ENCODE data around the gene AMOT. TPM values are rescaled to one million over a fixed set of nuclear protein-coding genes. Genes with fewer than 3 reads are reported as not detected.

The AMOT gene
- total RNA-seq, 1 experiment from 2014 or later: 4.0 TPM

DNA sequence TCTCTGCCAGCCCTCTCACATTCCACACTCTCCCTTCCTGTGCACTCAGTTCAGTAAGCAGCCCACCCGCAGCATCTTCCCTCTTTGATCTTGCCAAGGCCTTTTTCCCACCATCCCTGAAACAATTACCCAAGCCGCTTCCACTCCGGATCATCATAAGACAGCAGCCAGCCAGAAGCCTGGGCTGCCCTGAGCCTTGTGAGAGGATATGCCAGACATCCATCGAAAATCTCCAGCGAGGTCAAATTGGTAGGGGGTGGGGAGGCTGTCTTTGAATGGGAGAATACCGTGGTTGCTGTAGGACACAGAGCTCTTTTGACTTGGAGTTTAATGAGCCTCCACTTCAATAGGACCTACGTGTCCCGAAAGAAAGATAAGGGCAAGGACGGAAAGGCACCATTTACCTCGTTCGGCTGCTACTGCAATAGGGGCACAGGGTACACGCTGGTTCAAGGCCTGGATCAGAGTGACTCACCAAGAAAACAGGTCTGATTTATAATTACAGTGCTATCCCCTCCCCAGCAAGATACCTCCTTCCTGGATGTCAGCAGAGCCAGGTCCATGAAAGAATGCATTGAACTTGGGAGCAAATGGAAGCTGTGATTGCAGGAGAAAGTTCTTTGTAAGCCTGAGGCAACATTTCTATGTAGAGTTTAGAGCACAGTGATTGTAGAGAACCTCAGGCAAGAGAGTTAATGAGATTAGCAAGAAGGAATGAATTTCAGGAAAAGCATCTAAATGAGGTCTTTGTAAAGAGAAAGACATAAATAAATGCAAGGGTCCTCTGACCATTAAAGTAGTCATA lies 39.5 kb downstream of the AMOT start:
- ChIA-PET POLR2A (no interaction called here), CTCF (no interaction called here)
- in situ Hi-C loops (cut with HindIII; ENCODE audit: low pct_unique_long_range_greater_than_20kb, low sequenced_read_pairs) (no loop called here), intact Hi-C loops (cut with micrococcal nuclease; ENCODE audit: unreplicated experiment) (no loop called here)
- no peaks in the 10 kb centered on the region for H3K27me3 ChIP-seq (ENCODE audit: control insufficient read depth, insufficient read depth, low read length)
- BruUV-seq (replicated peaks): no TSS peak
- H3K4me1 ChIP-seq (ENCODE audit: control insufficient read depth, insufficient read depth, low read length): no peaks in the 10 kb centered on the region
- no peaks in the 10 kb centered on the region for H3K9me3 ChIP-seq (ENCODE audit: control insufficient read depth, insufficient read depth, low read depth, low read length)
- TF ChIP-seq SIN3A (IDR thresholded peaks at IDR 0.05; ENCODE audit: borderline replicate concordance, insufficient read depth, low read depth, low read length): no peak
- no peak for TF ChIP-seq TCF7L2 (IDR thresholded peaks at IDR 0.05; ENCODE audit: low read depth, low read length)
- TF ChIP-seq POLR2AphosphoS5 (IDR thresholded peaks at IDR 0.05; ENCODE audit: low read depth, low read length): no peak
- TF ChIP-seq, protein P1, sequence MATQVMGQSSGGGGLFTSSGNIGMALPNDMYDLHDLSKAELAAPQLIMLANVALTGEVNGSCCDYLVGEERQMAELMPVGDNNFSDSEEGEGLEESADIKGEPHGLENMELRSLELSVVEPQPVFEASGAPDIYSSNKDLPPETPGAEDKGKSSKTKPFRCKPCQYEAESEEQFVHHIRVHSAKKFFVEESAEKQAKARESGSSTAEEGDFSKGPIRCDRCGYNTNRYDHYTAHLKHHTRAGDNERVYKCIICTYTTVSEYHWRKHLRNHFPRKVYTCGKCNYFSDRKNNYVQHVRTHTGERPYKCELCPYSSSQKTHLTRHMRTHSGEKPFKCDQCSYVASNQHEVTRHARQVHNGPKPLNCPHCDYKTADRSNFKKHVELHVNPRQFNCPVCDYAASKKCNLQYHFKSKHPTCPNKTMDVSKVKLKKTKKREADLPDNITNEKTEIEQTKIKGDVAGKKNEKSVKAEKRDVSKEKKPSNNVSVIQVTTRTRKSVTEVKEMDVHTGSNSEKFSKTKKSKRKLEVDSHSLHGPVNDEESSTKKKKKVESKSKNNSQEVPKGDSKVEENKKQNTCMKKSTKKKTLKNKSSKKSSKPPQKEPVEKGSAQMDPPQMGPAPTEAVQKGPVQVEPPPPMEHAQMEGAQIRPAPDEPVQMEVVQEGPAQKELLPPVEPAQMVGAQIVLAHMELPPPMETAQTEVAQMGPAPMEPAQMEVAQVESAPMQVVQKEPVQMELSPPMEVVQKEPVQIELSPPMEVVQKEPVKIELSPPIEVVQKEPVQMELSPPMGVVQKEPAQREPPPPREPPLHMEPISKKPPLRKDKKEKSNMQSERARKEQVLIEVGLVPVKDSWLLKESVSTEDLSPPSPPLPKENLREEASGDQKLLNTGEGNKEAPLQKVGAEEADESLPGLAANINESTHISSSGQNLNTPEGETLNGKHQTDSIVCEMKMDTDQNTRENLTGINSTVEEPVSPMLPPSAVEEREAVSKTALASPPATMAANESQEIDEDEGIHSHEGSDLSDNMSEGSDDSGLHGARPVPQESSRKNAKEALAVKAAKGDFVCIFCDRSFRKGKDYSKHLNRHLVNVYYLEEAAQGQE (IDR thresholded peaks at IDR 0.05; ENCODE audit: insufficient read depth in 1 of 2, low read depth in 2 of 2, low read length in 1 of 2): no peak
- TF ChIP-seq, protein P2, sequence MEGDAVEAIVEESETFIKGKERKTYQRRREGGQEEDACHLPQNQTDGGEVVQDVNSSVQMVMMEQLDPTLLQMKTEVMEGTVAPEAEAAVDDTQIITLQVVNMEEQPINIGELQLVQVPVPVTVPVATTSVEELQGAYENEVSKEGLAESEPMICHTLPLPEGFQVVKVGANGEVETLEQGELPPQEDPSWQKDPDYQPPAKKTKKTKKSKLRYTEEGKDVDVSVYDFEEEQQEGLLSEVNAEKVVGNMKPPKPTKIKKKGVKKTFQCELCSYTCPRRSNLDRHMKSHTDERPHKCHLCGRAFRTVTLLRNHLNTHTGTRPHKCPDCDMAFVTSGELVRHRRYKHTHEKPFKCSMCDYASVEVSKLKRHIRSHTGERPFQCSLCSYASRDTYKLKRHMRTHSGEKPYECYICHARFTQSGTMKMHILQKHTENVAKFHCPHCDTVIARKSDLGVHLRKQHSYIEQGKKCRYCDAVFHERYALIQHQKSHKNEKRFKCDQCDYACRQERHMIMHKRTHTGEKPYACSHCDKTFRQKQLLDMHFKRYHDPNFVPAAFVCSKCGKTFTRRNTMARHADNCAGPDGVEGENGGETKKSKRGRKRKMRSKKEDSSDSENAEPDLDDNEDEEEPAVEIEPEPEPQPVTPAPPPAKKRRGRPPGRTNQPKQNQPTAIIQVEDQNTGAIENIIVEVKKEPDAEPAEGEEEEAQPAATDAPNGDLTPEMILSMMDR (IDR thresholded peaks at IDR 0.05): no peak
- ATAC-seq: no peak
- no peak overlapping the region for H3K4me3 ChIP-seq (ENCODE audit: low read depth in 2 of 2, low read length in 2 of 2)
- H3K36me3 ChIP-seq (ENCODE audit: control insufficient read depth, insufficient read depth, low read length): no peaks in the 10 kb centered on the region
- no peak overlapping the region for H3K27ac ChIP-seq (ENCODE audit: low read length)
- DNase-seq (ENCODE audit: low read depth, low spot score): no peak

DNA sequence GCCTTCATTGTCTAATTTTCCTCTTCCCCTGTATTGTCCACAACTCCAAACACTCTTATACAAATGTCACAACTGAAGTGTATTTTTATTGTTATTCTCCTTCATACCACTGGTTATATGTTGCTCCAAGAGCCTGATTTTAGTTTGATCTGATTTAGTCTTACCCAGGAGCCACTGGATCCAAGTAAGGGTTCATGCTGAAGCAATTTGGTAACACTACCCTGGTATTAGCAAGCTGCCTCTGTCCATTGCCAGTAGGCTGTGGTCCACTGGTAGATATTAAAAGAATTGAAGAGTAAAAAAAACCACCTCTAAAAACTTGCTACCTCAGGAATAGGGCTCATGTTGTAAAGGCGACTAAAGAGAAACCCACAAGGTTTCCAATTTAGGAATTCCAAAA lies 41.2 kb downstream of the AMOT start:
- no peaks in the 10 kb centered on the region for H3K4me1 ChIP-seq (ENCODE audit: control insufficient read depth, insufficient read depth, low read length)
- no peak for TF ChIP-seq TCF7L2 (IDR thresholded peaks at IDR 0.05; ENCODE audit: low read depth, low read length)
- TF ChIP-seq, protein P2 (IDR thresholded peaks at IDR 0.05): no peak
- TF ChIP-seq, protein P1 (IDR thresholded peaks at IDR 0.05; ENCODE audit: insufficient read depth in 1 of 2, low read depth in 2 of 2, low read length in 1 of 2): no peak
- TF ChIP-seq SIN3A (IDR thresholded peaks at IDR 0.05; ENCODE audit: borderline replicate concordance, insufficient read depth, low read depth, low read length): no peak
- no peak for TF ChIP-seq POLR2AphosphoS5 (IDR thresholded peaks at IDR 0.05; ENCODE audit: low read depth, low read length)
- no peak overlapping the region for H3K27ac ChIP-seq (ENCODE audit: low read length)
- ChIA-PET POLR2A (no interaction called here), CTCF (no interaction called here)
- intact Hi-C loops (cut with micrococcal nuclease; ENCODE audit: unreplicated experiment) (no loop called here), in situ Hi-C loops (cut with HindIII; ENCODE audit: low pct_unique_long_range_greater_than_20kb, low sequenced_read_pairs) (no loop called here)
- no peak overlapping the region for H3K4me3 ChIP-seq (ENCODE audit: low read depth in 2 of 2, low read length in 2 of 2)
- no peaks in the 10 kb centered on the region for H3K36me3 ChIP-seq (ENCODE audit: control insufficient read depth, insufficient read depth, low read length)
- no peak for ATAC-seq
- no peak for DNase-seq (ENCODE audit: low read depth, low spot score)
- no peaks in the 10 kb centered on the region for H3K9me3 ChIP-seq (ENCODE audit: control insufficient read depth, insufficient read depth, low read depth, low read length)
- H3K27me3 ChIP-seq (ENCODE audit: control insufficient read depth, insufficient read depth, low read length): no peaks in the 10 kb centered on the region
- no TSS peak for BruUV-seq (replicated peaks)

All from Panc1 (cell line).